Measurements from ENCODE around the gene PNPLA5.

Gene PNPLA5

DNA sequence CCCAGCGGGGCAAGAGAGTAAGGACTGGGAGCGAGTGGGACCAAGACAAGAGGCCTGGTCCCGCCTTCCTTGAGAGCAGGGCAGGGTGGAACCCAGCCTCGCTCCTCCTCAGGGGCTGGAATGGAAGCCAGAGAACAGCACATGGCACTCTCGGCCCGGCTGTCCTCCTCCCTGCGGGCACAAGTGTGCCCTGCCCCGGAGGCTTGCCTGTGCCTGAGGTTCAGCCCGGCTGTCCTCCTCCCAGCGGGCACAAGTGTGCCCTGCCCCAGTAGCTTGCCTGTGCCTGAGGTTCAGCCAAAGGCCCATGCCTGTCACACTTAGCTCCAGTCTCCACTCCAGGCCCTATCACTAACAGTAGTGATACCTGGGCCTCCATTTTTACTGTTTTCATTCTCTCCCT lies 53.7 kb downstream of the PNPLA5 start:
- DNase-seq (ENCODE audit: low read depth), result no peak
- no peak overlapping the region for H3K4me3 ChIP-seq (ENCODE audit: control insufficient read depth, low read depth, low read length)
- TF ChIP-seq, protein P1, sequence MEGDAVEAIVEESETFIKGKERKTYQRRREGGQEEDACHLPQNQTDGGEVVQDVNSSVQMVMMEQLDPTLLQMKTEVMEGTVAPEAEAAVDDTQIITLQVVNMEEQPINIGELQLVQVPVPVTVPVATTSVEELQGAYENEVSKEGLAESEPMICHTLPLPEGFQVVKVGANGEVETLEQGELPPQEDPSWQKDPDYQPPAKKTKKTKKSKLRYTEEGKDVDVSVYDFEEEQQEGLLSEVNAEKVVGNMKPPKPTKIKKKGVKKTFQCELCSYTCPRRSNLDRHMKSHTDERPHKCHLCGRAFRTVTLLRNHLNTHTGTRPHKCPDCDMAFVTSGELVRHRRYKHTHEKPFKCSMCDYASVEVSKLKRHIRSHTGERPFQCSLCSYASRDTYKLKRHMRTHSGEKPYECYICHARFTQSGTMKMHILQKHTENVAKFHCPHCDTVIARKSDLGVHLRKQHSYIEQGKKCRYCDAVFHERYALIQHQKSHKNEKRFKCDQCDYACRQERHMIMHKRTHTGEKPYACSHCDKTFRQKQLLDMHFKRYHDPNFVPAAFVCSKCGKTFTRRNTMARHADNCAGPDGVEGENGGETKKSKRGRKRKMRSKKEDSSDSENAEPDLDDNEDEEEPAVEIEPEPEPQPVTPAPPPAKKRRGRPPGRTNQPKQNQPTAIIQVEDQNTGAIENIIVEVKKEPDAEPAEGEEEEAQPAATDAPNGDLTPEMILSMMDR (IDR thresholded peaks at IDR 0.05; ENCODE audit: control insufficient read depth, insufficient read depth, low read depth, low read length, missing control alignments), result no peak

DNA sequence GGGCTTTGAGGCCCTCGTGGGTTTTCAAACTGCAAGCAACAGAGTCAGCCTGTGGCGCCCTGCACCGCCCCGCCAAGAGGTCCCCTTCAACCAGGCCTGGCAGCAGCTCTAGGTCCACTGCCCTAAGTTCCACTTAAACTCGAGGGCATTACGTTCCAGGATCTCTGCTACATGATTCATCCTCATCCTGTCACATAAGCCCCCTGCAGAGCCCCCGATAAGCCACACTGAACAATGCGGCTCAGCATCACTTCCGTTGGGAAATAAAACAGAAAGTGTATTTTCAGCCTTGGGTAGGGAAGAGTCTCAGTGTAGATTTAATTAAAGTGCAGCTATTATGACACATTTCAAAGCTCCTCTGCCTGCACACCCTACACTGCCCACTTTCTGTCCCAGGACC lies 54.1 kb downstream of the PNPLA5 start:
- no peak for DNase-seq (ENCODE audit: low read depth)
- H3K4me3 ChIP-seq (ENCODE audit: control insufficient read depth, low read depth, low read length), result no peak overlapping the region
- TF ChIP-seq, protein P1 (IDR thresholded peaks at IDR 0.05; ENCODE audit: control insufficient read depth, insufficient read depth, low read depth, low read length, missing control alignments), result no peak

DNA sequence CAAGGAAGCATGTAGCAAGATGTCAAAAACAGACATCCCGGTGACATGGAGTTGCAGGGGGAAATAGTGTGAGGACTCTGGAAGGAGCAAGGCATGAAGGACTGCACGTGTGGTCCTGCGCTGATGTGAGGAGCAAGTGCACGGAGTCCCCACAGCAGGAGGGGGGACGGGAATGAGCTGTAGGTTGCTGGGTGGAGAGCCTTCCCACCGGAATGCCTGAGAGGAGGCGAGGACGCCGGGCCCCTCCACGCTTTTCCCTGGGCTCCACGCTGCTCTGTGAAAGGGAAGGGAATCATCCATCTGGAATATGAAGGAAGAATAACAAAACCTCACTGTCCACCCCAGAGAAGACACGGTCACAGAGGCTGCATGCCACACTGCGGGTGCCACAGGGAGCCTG lies 56.1 kb downstream of the PNPLA5 start:
- TF ChIP-seq, protein P1 (IDR thresholded peaks at IDR 0.05; ENCODE audit: control insufficient read depth, insufficient read depth, low read depth, low read length, missing control alignments), result no peak
- no peak overlapping the region for H3K4me3 ChIP-seq (ENCODE audit: control insufficient read depth, low read depth, low read length)

DNA sequence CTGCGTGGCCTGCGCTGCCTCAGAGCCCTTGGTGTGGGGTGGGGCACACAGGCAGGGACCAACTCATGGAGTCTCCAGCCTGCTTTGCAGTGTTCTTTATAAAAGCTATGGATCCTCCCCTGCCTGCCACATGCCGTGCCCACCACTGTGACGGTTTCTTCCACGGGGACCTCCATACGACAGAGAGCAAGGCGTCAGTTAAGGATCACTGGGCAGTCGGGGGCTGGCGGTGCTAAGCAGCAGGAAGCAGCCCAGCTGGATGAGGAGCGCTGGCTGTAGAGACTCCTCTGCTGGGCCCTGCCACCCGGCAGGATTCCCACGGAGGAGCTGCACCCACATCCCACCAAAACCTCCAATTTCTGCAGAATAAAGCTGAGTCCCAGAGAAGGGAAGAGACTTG lies 56.6 kb downstream of the PNPLA5 start:
- no peak for DNase-seq (ENCODE audit: low read depth)
- no peak overlapping the region for H3K4me3 ChIP-seq (ENCODE audit: control insufficient read depth, low read depth, low read length)

More for the DNA sequence above, 56.1 kb downstream of the PNPLA5 start:
- DNase-seq (ENCODE audit: low read depth), result no peak

DNA sequence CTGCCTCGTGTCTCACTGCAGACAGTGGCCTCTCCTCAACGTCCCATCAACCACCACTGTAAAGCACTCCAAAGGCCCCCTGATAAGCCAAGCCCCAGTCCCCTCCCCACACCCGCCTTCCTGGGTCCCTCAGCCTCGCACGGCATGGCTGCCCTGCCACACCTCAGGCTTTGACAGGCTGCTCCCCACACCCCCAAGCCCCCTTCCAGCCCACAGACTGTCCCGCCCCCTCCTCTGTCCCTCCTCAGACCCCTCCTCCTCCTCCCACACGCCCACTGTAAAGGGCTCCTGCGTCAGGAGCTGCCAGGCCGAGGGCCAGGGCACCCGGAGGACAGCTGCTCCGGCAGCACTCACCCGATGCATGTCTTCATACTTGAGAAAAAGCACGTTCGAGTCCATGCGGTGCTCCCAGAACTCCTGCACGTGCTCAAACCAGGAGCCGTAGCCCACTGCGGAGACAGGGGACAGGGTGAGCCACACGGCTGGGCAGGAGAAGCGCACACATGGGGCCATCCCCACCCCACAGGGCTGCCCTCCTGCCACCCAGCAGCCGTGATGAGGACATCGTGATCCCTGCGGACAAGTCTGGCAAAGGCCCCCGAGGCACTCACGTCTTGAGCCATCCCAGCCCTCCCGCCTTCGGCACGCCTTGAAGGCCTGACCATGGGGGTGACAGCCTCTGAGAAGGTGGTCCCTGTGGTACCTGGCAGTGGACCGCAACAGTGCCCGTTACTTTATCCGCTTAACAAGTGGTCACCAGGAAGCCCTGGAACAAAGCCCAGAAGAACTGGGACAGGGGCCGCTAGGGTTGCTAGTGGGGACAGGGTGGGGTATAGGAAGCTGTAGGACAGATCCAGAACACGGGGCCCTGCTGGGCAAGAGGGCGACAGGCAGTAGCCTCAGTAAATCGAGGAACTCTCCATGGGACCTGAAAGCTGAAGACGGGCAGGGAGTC lies 58.2 kb downstream of the PNPLA5 start:
- no peak for DNase-seq (ENCODE audit: low read depth)
- H3K4me3 ChIP-seq (ENCODE audit: control insufficient read depth, low read depth, low read length), result no peak overlapping the region
- TF ChIP-seq, protein P1 (IDR thresholded peaks at IDR 0.05; ENCODE audit: control insufficient read depth, insufficient read depth, low read depth, low read length, missing control alignments), result no peak

More for the DNA sequence above, 56.6 kb downstream of the PNPLA5 start:
- TF ChIP-seq, protein P1 (IDR thresholded peaks at IDR 0.05; ENCODE audit: control insufficient read depth, insufficient read depth, low read depth, low read length, missing control alignments), result no peak

DNA sequence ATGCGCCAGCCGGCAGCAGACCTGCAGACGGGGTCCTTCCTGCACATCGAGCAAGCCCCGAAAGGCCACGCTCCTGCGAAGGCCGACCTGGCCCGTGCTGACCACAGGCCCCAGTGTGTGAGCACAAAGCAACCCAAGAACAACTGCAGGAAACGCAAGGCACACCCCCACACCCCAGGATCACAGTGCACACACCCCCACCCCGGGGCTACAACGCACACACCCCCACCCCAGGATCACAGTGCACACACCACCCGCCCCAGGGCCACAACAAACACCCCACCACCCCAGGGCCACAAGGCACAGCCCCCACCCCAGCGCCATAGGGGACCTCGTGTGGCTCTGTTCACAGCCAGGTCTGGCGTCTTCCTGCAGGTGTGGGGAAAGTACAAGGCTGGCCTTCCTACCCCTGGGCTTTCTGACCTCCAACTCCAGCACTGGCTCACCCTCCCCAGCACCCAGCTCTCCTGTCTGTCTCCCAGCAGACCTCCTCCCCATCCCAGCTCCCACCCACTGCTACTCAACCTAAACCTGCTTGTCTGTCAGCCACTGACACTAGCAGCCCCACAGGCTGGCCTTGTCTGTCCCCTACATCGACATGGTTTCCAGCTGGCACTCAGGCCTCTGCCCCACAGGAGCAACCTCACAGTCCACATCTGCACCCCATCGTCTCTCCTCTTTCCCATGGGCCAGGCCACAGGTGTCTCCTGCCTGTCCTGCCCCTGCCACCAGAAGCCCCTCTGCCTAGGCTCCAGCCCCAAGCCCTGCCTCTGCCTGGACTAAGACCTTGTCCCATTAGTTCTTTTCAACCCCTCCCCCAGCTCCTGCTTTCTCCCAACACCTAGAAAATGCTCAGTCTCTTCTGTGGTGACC lies 59.2 kb downstream of the PNPLA5 start:
- H3K4me3 ChIP-seq (ENCODE audit: control insufficient read depth, low read depth, low read length), result no peak overlapping the region
- TF ChIP-seq, protein P1 (IDR thresholded peaks at IDR 0.05; ENCODE audit: control insufficient read depth, insufficient read depth, low read depth, low read length, missing control alignments), result no peak
- DNase-seq (ENCODE audit: low read depth), result no peak

All from AG09309 (cell line).